ENCODE results near the gene CRYBG1.

- TF ChIP-seq JUND (IDR thresholded peaks at IDR 0.05; ENCODE audit: low read depth, low read length), result no peak
- no peak for TF ChIP-seq SKIL (IDR thresholded peaks at IDR 0.05; ENCODE audit: low read depth, poor library complexity, severe bottlenecking)
- TF ChIP-seq YY1 (IDR thresholded peaks at IDR 0.05; ENCODE audit: low read depth, low read length), result no peak
- no peak for TF ChIP-seq CTCF (IDR thresholded peaks at IDR 0.05 in 2 of 3, conservative IDR thresholded peaks at IDR 0.05 in 1 of 3; ENCODE audit: control insufficient read depth in 2 of 3, extremely low read depth in 1 of 3, insufficient read depth in 1 of 3, low read depth in 3 of 3, low read length in 3 of 3)
- TF ChIP-seq RAD21 (IDR thresholded peaks at IDR 0.05; ENCODE audit: insufficient read depth, low read depth, low read length), result no peak
Measured at GRCh38 chr6:106564476-106564875, 204.0 kb downstream of the CRYBG1 start.
